ENCODE results near the gene NFATC1. TPM values are rescaled to one million over a fixed set of nuclear protein-coding genes. Genes with fewer than 3 reads are reported as not detected.

NFATC1 gene
- total and polyA plus RNA-seq, 2 donors (not counting 1 experiment from before 2014, with no cell fraction given): 0.92 to 4.3 TPM

DNA sequence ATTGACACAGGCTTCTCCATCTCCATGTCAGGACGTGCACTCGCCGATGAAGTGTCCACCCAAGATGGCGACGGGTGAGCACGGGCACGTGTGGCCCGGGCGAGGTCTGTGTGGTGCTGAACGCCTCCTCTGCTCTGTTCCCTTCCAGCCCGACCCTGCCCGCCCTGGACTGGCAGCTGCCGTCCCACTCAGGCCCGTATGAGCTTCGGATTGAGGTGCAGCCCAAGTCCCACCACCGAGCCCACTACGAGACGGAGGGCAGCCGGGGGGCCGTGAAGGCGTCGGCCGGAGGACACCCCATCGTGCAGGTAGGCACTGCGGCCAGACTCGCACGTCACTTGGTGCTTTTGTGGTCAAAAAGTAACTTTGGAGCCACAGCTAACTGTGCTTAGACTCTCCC, 37.7 kb downstream of the NFATC1 start:
- Histone ChIP-seq H3K4me3 (replicated peaks in 1 of 4; ENCODE audit: control extremely low read depth in 1 of 4, insufficient read depth in 1 of 4, low read depth in 3 of 4, low read length in 4 of 4) (no peak overlapping the region), H3K27me3 (ENCODE audit: control insufficient read depth, insufficient read depth, low read length) (no peaks in the 10 kb centered on the region), H3K4me2 (ENCODE audit: extremely low read depth, insufficient read depth, low read length) (no peak overlapping the region), H3K36me3 (ENCODE audit: control insufficient read depth, insufficient read depth, low read length) (no peaks in the 10 kb centered on the region), H3K79me2 (ENCODE audit: control insufficient read depth, insufficient read depth, low read length) (no peaks in the 10 kb centered on the region), H3K9ac (ENCODE audit: insufficient read depth, low read length) (no peak overlapping the region), H4K20me1 (ENCODE audit: control insufficient read depth, extremely low read depth, insufficient read depth, low read length) (no peaks in the 10 kb centered on the region), H3K9me3 (ENCODE audit: control insufficient read depth, insufficient read depth, low read depth, low read length) (no peaks in the 10 kb centered on the region), H2AFZ (ENCODE audit: low read length) (no peak overlapping the region), H3K4me1 (ENCODE audit: control insufficient read depth, extremely low read depth, insufficient read depth, low read length) (no peaks in the 10 kb centered on the region), H3K27ac (ENCODE audit: insufficient read depth, low read length) (no peak overlapping the region)
- DNase-seq (ENCODE audit: low read depth in 2 of 2): no peak
- TF ChIP-seq CTCF (conservative IDR thresholded peaks at IDR 0.05 in 1 of 2, IDR thresholded peaks at IDR 0.05 in 1 of 2; ENCODE audit: low read depth in 1 of 2, low read length in 2 of 2): no peak
- TF ChIP-seq EZH2 (IDR thresholded peaks at IDR 0.05; ENCODE audit: low read length, missing control alignments): no peak

GRCh38 chr18:79434607-79435401, 39.1 kb downstream of the NFATC1 start:
- Histone ChIP-seq H3K79me2 (ENCODE audit: control insufficient read depth, insufficient read depth, low read length) (no peaks in the 10 kb centered on the region), H3K4me1 (ENCODE audit: control insufficient read depth, extremely low read depth, insufficient read depth, low read length) (no peaks in the 10 kb centered on the region), H2AFZ (ENCODE audit: low read length) (no peak overlapping the region), H3K4me3 (replicated peaks in 1 of 4; ENCODE audit: control extremely low read depth in 1 of 4, insufficient read depth in 1 of 4, low read depth in 3 of 4, low read length in 4 of 4) (no peak overlapping the region), H3K27me3 (ENCODE audit: control insufficient read depth, insufficient read depth, low read length) (no peaks in the 10 kb centered on the region), H3K27ac (ENCODE audit: insufficient read depth, low read length) (no peak overlapping the region), H3K9me3 (ENCODE audit: control insufficient read depth, insufficient read depth, low read depth, low read length) (no peaks in the 10 kb centered on the region), H3K9ac (ENCODE audit: insufficient read depth, low read length) (no peak overlapping the region), H3K36me3 (ENCODE audit: control insufficient read depth, insufficient read depth, low read length) (no peaks in the 10 kb centered on the region), H4K20me1 (ENCODE audit: control insufficient read depth, extremely low read depth, insufficient read depth, low read length) (no peaks in the 10 kb centered on the region), H3K4me2 (ENCODE audit: extremely low read depth, insufficient read depth, low read length) (no peak overlapping the region)
- TF ChIP-seq EZH2 (IDR thresholded peaks at IDR 0.05; ENCODE audit: low read length, missing control alignments): no peak
- TF ChIP-seq CTCF (conservative IDR thresholded peaks at IDR 0.05 in 1 of 2, IDR thresholded peaks at IDR 0.05 in 1 of 2; ENCODE audit: low read depth in 1 of 2, low read length in 2 of 2): no peak
- DNase-seq (ENCODE audit: low read depth in 2 of 2): no peak

DNA sequence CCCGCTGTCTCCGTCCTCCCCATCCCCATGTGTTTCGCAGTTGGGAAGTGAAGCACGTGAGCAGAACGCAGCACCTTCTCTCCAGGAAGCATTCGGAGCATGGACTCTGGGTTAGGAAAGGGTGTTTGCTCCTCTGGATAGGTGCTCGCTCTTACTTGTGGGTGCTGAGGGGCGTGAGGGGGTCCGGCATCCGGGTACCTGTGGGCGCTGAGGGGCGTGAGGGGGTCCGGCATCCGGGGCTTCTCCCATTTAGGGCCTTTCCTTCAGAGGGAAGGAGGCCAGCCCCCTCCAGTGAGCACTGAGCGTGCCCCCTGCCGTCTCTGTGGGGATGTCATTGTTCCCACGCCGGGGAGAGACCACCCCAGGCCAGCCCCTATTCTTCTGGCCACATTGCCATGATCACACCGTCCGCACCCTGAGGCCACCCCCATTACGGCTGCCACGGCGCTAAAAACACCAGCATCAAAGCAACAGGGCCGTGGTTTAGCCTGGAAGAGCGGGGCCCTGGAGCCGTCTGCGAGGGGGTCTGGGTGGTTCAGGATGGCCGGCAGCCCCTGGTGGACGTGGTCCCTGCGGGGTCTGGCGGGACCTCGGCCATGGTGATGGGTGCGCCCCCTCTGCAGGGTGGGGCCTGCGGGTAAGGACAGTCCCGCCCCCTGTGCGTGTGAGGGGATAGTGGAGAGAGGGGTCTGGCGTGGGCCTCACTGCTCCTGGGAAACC, 41.0 kb downstream of the NFATC1 start:
- Histone ChIP-seq H3K27ac (ENCODE audit: insufficient read depth, low read length) (no peak overlapping the region), H3K4me2 (ENCODE audit: extremely low read depth, insufficient read depth, low read length) (no peak overlapping the region), H3K36me3 (ENCODE audit: control insufficient read depth, insufficient read depth, low read length) (no peaks in the 10 kb centered on the region), H3K79me2 (ENCODE audit: control insufficient read depth, insufficient read depth, low read length) (no peaks in the 10 kb centered on the region), H3K9ac (ENCODE audit: insufficient read depth, low read length) (no peak overlapping the region), H3K27me3 (ENCODE audit: control insufficient read depth, insufficient read depth, low read length) (no peaks in the 10 kb centered on the region), H3K4me3 (replicated peaks in 1 of 4; ENCODE audit: control extremely low read depth in 1 of 4, insufficient read depth in 1 of 4, low read depth in 3 of 4, low read length in 4 of 4) (no peak overlapping the region), H2AFZ (ENCODE audit: low read length) (no peak overlapping the region), H4K20me1 (ENCODE audit: control insufficient read depth, extremely low read depth, insufficient read depth, low read length) (no peaks in the 10 kb centered on the region), H3K4me1 (ENCODE audit: control insufficient read depth, extremely low read depth, insufficient read depth, low read length) (no peaks in the 10 kb centered on the region), H3K9me3 (ENCODE audit: control insufficient read depth, insufficient read depth, low read depth, low read length) (no peaks in the 10 kb centered on the region)
- TF ChIP-seq CTCF (conservative IDR thresholded peaks at IDR 0.05 in 1 of 2, IDR thresholded peaks at IDR 0.05 in 1 of 2; ENCODE audit: low read depth in 1 of 2, low read length in 2 of 2) (no peak), EZH2 (IDR thresholded peaks at IDR 0.05; ENCODE audit: low read length, missing control alignments) (no peak)
- DNase-seq (ENCODE audit: low read depth in 2 of 2): no peak
